Astrocyte (in vitro differentiated cells and primary cell): ENCODE data around the gene ASCL5.

Experiments used
- EZH2 ChIP-seq: IDR thresholded peaks from 2 replicates; pipeline ENCODE4 v1.6.1; 2012; ENCODE audit warnings: mild to moderate bottlenecking, low read length, inconsistent platforms; ENCODE audit not compliant: insufficient read depth
- TF ChIP-seq, protein P1 (sequence below): IDR thresholded peaks from 2 replicates; pipeline ENCODE4 v1.5.1; 2011; ENCODE audit warnings: low read depth, mild to moderate bottlenecking, inconsistent platforms, low read length, moderate library complexity; ENCODE audit not compliant: insufficient read depth

DNA sequence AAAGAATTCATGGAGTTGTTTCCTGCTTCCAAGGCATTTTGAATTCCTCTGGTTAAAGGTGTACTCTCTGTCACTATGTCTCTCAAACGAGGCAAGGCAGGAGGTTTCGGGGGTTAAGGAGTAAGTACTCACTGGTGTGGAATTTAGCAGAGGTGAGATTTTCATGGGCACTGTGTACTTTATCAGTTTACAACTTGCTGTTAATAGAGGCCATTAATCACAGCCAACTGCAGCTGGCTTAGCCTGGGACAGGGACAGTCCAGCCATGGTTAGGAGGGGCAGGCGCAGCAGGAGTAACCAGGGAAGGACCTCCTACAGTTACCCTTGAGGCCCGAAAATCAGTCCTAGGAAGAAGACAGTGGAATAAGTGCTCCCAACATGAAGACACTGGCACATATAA, 45.3 kb upstream of the ASCL5 start:
- TF ChIP-seq, protein P1, sequence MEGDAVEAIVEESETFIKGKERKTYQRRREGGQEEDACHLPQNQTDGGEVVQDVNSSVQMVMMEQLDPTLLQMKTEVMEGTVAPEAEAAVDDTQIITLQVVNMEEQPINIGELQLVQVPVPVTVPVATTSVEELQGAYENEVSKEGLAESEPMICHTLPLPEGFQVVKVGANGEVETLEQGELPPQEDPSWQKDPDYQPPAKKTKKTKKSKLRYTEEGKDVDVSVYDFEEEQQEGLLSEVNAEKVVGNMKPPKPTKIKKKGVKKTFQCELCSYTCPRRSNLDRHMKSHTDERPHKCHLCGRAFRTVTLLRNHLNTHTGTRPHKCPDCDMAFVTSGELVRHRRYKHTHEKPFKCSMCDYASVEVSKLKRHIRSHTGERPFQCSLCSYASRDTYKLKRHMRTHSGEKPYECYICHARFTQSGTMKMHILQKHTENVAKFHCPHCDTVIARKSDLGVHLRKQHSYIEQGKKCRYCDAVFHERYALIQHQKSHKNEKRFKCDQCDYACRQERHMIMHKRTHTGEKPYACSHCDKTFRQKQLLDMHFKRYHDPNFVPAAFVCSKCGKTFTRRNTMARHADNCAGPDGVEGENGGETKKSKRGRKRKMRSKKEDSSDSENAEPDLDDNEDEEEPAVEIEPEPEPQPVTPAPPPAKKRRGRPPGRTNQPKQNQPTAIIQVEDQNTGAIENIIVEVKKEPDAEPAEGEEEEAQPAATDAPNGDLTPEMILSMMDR, result no peak
- no peak for TF ChIP-seq EZH2
